Tibial artery (tissue), 4 donors: ENCODE measurements around the gene ING2.

ENCODE experiments used
- DNase-seq, 2 donors: peaks; one replicate each; pipeline ENCODE4 v3.0.0-alpha.2; 2019
- H3K27ac ChIP-seq, 2 donors: fragments of 200-600 bp; sonication (generic) in 1 of 2; 1 replicate in 1 of 2; 2 replicates in 1 of 2; pipeline ENCODE4 v1.5.1; 2018 to 2019; ENCODE audit warnings: mild to moderate bottlenecking in 1 of 2
- H3K27me3 ChIP-seq, 2 donors: fragments of 200-600 bp; sonication (generic) in 1 of 2; one replicate each; pipeline versions ENCODE4 v1.5.1 to v1.6.0; 2016 to 2019
- H3K36me3 ChIP-seq, 3 donors: fragments of 200-600 bp; sonication (generic) in 2 of 3; one replicate each; pipeline ENCODE4 v1.5.1; 2016 to 2019; ENCODE audit warnings: mild to moderate bottlenecking in 2 of 3
- H3K4me1 ChIP-seq, 4 donors: fragments of 200-600 bp; sonication (generic) in 2 of 4; 1 replicate in 3 of 4; 2 replicates in 1 of 4; pipeline ENCODE4 v1.5.1; 2016 to 2019
- H3K4me3 ChIP-seq, 2 donors: fragments of 200-600 bp; sonication (generic) in 1 of 2; 1 replicate in 1 of 2; 2 replicates in 1 of 2; pipeline ENCODE4 v1.5.1; 2018 to 2019; ENCODE audit warnings: mild to moderate bottlenecking in 2 of 2
- H3K9me3 ChIP-seq, 3 donors: fragments of 200-600 bp; sonication (generic) in 1 of 3; one replicate each; pipeline ENCODE4 v1.5.1; 2016 to 2019
- intact Hi-C: fragments of 100-400 bp; cut with DNase I; formaldehyde crosslinking; loops from one replicate; pipeline ENCODE4 v1.15.0; 2023; ENCODE audit warnings: low total_unique reads
- TF ChIP-seq, protein P1 (sequence below), 2 experiments: fragments of 200-600 bp in 1 of 2; fragments of 450-650 bp in 1 of 2; IDR thresholded peaks; one replicate each; pipeline ENCODE4 v1.5.1; 2017 to 2019; ENCODE audit warnings: antibody characterized with exemption in 2 of 2, mild to moderate bottlenecking in 1 of 2, moderate library complexity in 1 of 2

ING2 gene

DNA sequence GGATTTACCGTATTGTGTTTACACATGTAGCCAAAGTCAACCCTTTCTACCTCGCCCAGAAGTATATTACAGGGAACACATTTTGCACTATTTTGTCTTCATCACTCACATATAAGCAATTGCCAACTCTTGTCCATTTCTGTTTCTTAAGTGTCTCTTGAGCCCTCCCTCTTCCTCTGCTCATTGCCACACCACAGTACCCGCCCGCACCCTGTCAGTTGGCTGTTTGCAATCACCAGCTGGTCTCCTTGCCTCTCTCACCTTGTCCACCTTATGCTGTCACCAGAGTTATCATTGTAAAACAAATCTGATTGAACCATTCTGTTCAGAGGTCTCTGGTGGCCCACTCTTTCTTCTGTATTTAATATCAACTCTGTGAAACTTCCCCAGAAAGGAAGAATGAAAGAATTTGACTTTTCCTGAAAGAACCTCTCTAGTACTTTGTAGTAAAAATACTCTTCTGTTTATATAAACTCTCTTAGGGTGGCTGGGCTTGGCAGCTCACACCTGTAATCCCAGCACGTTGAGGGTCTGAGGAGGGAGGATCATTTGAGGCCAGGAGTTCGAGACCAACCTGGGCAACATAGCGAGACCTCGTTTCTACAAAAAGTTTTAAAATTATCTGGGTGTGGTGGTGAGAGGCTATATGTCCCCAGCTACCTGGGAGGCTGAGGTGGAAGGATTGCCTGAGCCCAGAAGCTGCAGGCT, 50.2 kb downstream of the ING2 start:
- H3K9me3 ChIP-seq = no peaks in the 10 kb centered on the region
- H3K27ac ChIP-seq = no peak overlapping the region
- no peak overlapping the region for H3K4me3 ChIP-seq
- H3K27me3 ChIP-seq = no peaks in the 10 kb centered on the region
- DNase-seq = no peak
- intact Hi-C loops = no loop called here
- no peaks in the 10 kb centered on the region for H3K36me3 ChIP-seq
- no peaks in the 10 kb centered on the region for H3K4me1 ChIP-seq
- TF ChIP-seq, protein P1, sequence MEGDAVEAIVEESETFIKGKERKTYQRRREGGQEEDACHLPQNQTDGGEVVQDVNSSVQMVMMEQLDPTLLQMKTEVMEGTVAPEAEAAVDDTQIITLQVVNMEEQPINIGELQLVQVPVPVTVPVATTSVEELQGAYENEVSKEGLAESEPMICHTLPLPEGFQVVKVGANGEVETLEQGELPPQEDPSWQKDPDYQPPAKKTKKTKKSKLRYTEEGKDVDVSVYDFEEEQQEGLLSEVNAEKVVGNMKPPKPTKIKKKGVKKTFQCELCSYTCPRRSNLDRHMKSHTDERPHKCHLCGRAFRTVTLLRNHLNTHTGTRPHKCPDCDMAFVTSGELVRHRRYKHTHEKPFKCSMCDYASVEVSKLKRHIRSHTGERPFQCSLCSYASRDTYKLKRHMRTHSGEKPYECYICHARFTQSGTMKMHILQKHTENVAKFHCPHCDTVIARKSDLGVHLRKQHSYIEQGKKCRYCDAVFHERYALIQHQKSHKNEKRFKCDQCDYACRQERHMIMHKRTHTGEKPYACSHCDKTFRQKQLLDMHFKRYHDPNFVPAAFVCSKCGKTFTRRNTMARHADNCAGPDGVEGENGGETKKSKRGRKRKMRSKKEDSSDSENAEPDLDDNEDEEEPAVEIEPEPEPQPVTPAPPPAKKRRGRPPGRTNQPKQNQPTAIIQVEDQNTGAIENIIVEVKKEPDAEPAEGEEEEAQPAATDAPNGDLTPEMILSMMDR (IDR thresholded peaks at IDR 0.05) = no peak

DNA sequence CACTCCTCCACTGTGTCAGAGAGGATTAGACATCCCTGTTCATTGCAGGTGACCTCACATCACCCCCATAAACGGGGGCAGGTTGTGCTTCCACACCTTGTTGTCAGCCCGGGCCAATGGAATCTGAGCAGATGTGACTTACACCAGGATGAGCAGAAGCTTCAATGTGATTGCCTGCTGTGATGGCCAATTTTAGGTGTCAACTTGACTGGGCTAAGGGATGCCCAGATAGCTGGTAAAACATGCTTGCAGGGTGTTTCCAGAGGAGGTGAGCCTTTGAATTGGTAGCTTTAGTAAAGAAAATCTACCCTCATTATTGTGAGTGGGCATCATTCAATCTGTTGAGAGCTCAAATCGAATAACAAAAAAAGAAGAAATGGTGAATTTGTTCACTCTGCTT, 52.1 kb downstream of the ING2 start:
- Histone ChIP-seq H3K36me3 (no peaks in the 10 kb centered on the region), H3K4me3 (no peak overlapping the region), H3K4me1 (no peaks in the 10 kb centered on the region), H3K27ac (no peak overlapping the region), H3K9me3 (no peaks in the 10 kb centered on the region), H3K27me3 (no peaks in the 10 kb centered on the region)
- no peak for DNase-seq
- TF ChIP-seq, protein P1 (IDR thresholded peaks at IDR 0.05) = no peak
- intact Hi-C loops = no loop called here

DNA sequence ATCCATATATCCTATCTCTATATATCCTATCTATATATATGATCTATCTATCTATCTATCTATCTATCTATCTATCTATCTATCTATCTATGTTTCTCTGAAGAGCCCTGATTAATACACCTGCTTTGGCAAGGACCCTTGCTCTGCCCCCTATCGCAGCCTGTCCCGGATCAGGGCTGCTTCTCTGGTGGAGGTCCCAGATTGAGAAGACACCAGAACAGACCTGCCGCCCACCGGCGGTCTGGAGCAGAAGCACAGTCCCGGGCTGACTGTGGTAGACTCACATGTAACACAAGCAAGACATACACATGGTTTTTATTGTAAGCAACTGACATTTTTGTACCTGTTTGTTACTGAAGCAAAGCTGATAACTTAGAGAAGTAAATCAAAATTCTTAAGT, 52.8 kb downstream of the ING2 start:
- no peaks in the 10 kb centered on the region for H3K9me3 ChIP-seq
- no peak for DNase-seq
- no peaks in the 10 kb centered on the region for H3K27me3 ChIP-seq
- intact Hi-C loops = no loop called here
- no peaks in the 10 kb centered on the region for H3K36me3 ChIP-seq
- TF ChIP-seq, protein P1 (IDR thresholded peaks at IDR 0.05) = no peak
- no peaks in the 10 kb centered on the region for H3K4me1 ChIP-seq
- H3K4me3 ChIP-seq = no peak overlapping the region
- H3K27ac ChIP-seq = no peak overlapping the region

DNA sequence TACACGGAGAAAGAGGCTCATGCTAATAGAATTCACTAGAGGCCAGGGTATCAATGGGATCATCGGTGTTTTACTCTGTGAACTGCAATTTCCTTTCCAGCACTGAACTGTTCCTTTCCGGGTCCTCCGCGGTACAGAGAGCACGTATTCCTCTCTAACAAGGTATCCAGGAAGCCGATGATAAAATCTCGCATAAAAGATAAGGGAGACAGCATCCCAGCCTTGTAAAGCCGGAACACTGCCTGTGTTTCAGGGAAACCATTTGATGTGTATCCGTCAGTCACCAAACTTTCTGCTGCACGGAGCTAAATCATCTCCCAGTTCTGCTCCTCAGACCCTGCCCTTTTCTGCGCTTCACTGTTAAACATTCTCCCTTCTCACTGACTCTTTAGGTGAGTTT, 54.0 kb downstream of the ING2 start:
- Histone ChIP-seq H3K27ac (no peak overlapping the region), H3K4me1 (no peaks in the 10 kb centered on the region), H3K27me3 (no peaks in the 10 kb centered on the region), H3K9me3 (no peaks in the 10 kb centered on the region), H3K4me3 (no peak overlapping the region), H3K36me3 (no peaks in the 10 kb centered on the region)
- intact Hi-C loops = no loop called here
- TF ChIP-seq, protein P1 (IDR thresholded peaks at IDR 0.05) = no peak
- no peak for DNase-seq

DNA sequence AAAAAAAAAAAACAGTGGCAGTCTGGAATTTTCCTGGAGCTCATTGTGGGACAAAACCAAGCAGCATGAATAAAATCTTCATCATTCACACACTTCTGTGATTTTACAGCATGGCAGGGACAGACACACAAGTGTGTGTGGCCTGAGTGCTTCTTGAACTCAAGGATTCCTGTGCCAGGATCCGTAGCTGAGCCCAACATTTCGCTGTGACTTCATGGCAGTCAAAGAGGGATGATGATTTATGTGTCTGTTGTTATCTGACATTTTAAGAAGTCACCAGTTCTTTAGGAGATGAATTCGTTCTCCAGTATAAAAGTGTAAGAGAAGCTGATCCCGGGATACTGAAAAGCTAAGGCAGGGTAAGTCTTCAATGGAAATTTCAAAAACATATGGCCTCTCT, 57.0 kb downstream of the ING2 start:
- no peak overlapping the region for H3K4me3 ChIP-seq
- DNase-seq = no peak
- no peaks in the 10 kb centered on the region for H3K27me3 ChIP-seq
- intact Hi-C loops = no loop called here
- no peaks in the 10 kb centered on the region for H3K9me3 ChIP-seq
- H3K4me1 ChIP-seq = no peaks in the 10 kb centered on the region
- TF ChIP-seq, protein P1 (IDR thresholded peaks at IDR 0.05) = no peak
- no peak overlapping the region for H3K27ac ChIP-seq
- no peaks in the 10 kb centered on the region for H3K36me3 ChIP-seq
